HEK293 (cell line): Measurements from ENCODE around the gene IGIP.
A peak's percentile ranks its signal among the peaks of the same experiment; 100 is the strongest.

Source experiments
- ELK4 ChIP-seq: IDR thresholded peaks from 2 replicates; pipeline ENCODE4 v1.6.1; 2011; ENCODE audit warnings: mild to moderate bottlenecking, low read depth, low read length, borderline replicate concordance
- FEZF1 ChIP-seq: fragments of 450-650 bp; formaldehyde crosslinking; IDR thresholded peaks from 2 replicates; pipeline ENCODE4 v1.5.1; 2016; ENCODE audit warnings: missing biosample characterization, missing genetic modification characterization
- GLIS2 ChIP-seq: fragments of 450-650 bp; formaldehyde crosslinking; IDR thresholded peaks from 2 replicates; pipeline ENCODE4 v1.5.1; 2016; ENCODE audit warnings: missing biosample characterization, missing genetic modification characterization
- MEIS1 ChIP-seq: sonication (generic); formaldehyde crosslinking; IDR thresholded peaks from 2 replicates; pipeline ENCODE4 v1.8.1; 2022; ENCODE audit warnings: missing genetic modification reagents, mild to moderate bottlenecking, borderline replicate concordance
- PRDM2 ChIP-seq: fragments of 450-650 bp; formaldehyde crosslinking; IDR thresholded peaks from 2 replicates; pipeline ENCODE4 v1.5.1; 2016; ENCODE audit warnings: missing biosample characterization, missing genetic modification characterization, borderline replicate concordance
- RBAK ChIP-seq: fragments of 450-650 bp; formaldehyde crosslinking; IDR thresholded peaks from 2 replicates; pipeline ENCODE4 v1.5.1; 2016; ENCODE audit warnings: missing biosample characterization, missing genetic modification characterization
- SP7 ChIP-seq: fragments of 450-650 bp; formaldehyde crosslinking; IDR thresholded peaks from 2 replicates; pipeline ENCODE4 v1.5.1; 2016; ENCODE audit warnings: missing biosample characterization, missing genetic modification characterization
- ZBTB11 ChIP-seq: fragments of 450-650 bp; formaldehyde crosslinking; conservative IDR thresholded peaks from 2 replicates; pipeline ENCODE4 v1.5.1; 2016; ENCODE audit warnings: low read depth, missing biosample characterization, missing genetic modification characterization
- ZBTB7A ChIP-seq: fragments of 450-650 bp; formaldehyde crosslinking; IDR thresholded peaks from 2 replicates; pipeline ENCODE4 v1.5.1; 2016; ENCODE audit warnings: low read depth, missing biosample characterization, missing genetic modification characterization
- ZFP41 ChIP-seq: fragments of 450-650 bp; formaldehyde crosslinking; IDR thresholded peaks from 2 replicates; pipeline ENCODE4 v1.5.1; 2016; ENCODE audit warnings: missing biosample characterization, missing genetic modification characterization, borderline replicate concordance
- ZNF10 ChIP-seq: fragments of 450-650 bp; formaldehyde crosslinking; IDR thresholded peaks from 2 replicates; pipeline ENCODE4 v1.5.1; 2017; ENCODE audit warnings: missing biosample characterization, missing genetic modification characterization
- ZNF169 ChIP-seq: fragments of 450-650 bp; formaldehyde crosslinking; IDR thresholded peaks from 2 replicates; pipeline ENCODE4 v1.5.1; 2016; ENCODE audit warnings: missing biosample characterization, missing genetic modification characterization
- ZNF223 ChIP-seq: fragments of 450-650 bp; formaldehyde crosslinking; IDR thresholded peaks from 2 replicates; pipeline ENCODE4 v1.5.1; 2016; ENCODE audit warnings: missing biosample characterization, missing genetic modification characterization
- ZNF501 ChIP-seq: fragments of 450-650 bp; formaldehyde crosslinking; IDR thresholded peaks from 2 replicates; pipeline ENCODE4 v1.5.1; 2016; ENCODE audit warnings: missing biosample characterization, missing genetic modification characterization
- ZNF510 ChIP-seq: fragments of 450-650 bp; formaldehyde crosslinking; IDR thresholded peaks from 2 replicates; pipeline ENCODE4 v1.5.1; 2018; ENCODE audit warnings: mild to moderate bottlenecking, missing genetic modification characterization, missing biosample characterization; ENCODE audit not compliant: insufficient replicate concordance
- ZNF561 ChIP-seq: fragments of 450-650 bp; IDR thresholded peaks from 2 replicates; pipeline ENCODE4 v1.5.1; 2018; ENCODE audit warnings: missing biosample characterization, missing genetic modification characterization, borderline replicate concordance
- ZNF600 ChIP-seq: fragments of 450-650 bp; formaldehyde crosslinking; IDR thresholded peaks from 2 replicates; pipeline ENCODE4 v1.5.1; 2016; ENCODE audit warnings: missing biosample characterization, missing genetic modification characterization
- ZNF610 ChIP-seq: fragments of 450-650 bp; formaldehyde crosslinking; IDR thresholded peaks from 2 replicates; pipeline ENCODE4 v1.5.1; 2016; ENCODE audit warnings: missing biosample characterization, missing genetic modification characterization, borderline replicate concordance
- ZNF621 ChIP-seq: fragments of 450-650 bp; formaldehyde crosslinking; IDR thresholded peaks from 2 replicates; pipeline ENCODE4 v1.5.1; 2017; ENCODE audit warnings: missing biosample characterization, missing genetic modification characterization
- ZNF623 ChIP-seq: fragments of 450-650 bp; formaldehyde crosslinking; IDR thresholded peaks from 2 replicates; pipeline ENCODE4 v1.5.1; 2016; ENCODE audit warnings: missing biosample characterization, missing genetic modification characterization
- ZNF654 ChIP-seq: fragments of 450-650 bp; formaldehyde crosslinking; IDR thresholded peaks from 2 replicates; pipeline ENCODE4 v1.5.1; 2016; ENCODE audit warnings: low read depth, missing biosample characterization, missing genetic modification characterization
- ZNF692 ChIP-seq: fragments of 450-650 bp; formaldehyde crosslinking; IDR thresholded peaks from 2 replicates; pipeline ENCODE4 v1.5.1; 2016; ENCODE audit warnings: missing biosample characterization, missing genetic modification characterization
- ZNF704 ChIP-seq: fragments of 450-650 bp; formaldehyde crosslinking; IDR thresholded peaks from 2 replicates; pipeline ENCODE4 v1.5.1; 2016; ENCODE audit warnings: missing biosample characterization, missing genetic modification characterization
- ZSCAN16 ChIP-seq: fragments of 450-650 bp; formaldehyde crosslinking; IDR thresholded peaks from 2 replicates; pipeline ENCODE4 v1.5.1; 2016; ENCODE audit warnings: missing biosample characterization, missing genetic modification characterization
- ZSCAN18 ChIP-seq: fragments of 450-650 bp; formaldehyde crosslinking; IDR thresholded peaks from 2 replicates; pipeline ENCODE4 v1.5.1; 2016; ENCODE audit warnings: missing biosample characterization, missing genetic modification characterization

The IGIP gene

GRCh38 chr5:140109018-140109758 lies 16.5 kb upstream of the IGIP start (continued):
- TF ChIP-seq ZSCAN16 = no peak
- no peak for TF ChIP-seq RBAK (tag by site-specific recombination)
- TF ChIP-seq ZNF621 = no peak
- TF ChIP-seq ZNF223 (tag by site-specific recombination) = no peak
- no peak for TF ChIP-seq ZFP41 (tag by site-specific recombination)
- TF ChIP-seq ZNF610 = no peak
- 0 out of 2 replicates have a peak, but pooled peaks have one; percentile 3 for TF ChIP-seq ZNF692 (tag by site-specific recombination)
- no peak for TF ChIP-seq ZNF501 (tag by site-specific recombination)
- TF ChIP-seq FEZF1 (tag by site-specific recombination) = no peak
- peak; percentile 29; the same call in 1 of the 2 replicates for TF ChIP-seq SP7 (tag by site-specific recombination)
- TF ChIP-seq PRDM2 (tag by site-specific recombination) = no peak
- no peak for TF ChIP-seq ZNF704
- no peak for TF ChIP-seq ZNF561 (tag by site-specific recombination)
- TF ChIP-seq ZNF10 (tag by site-specific recombination) = no peak
- TF ChIP-seq ZNF600 (tag by site-specific recombination) = no peak
- no peak for TF ChIP-seq ZNF654 (tag by site-specific recombination)
- TF ChIP-seq ZNF623 (tag by site-specific recombination) = no peak
- no peak for TF ChIP-seq ELK4
- no peak for TF ChIP-seq ZNF510
- TF ChIP-seq MEIS1 (CRISPR knock-in tag) = no peak
- TF ChIP-seq GLIS2 (tag by site-specific recombination) = peak; percentile 13; the same call in 1 of the 2 replicates
- TF ChIP-seq ZSCAN18 = no peak
- TF ChIP-seq ZBTB7A (tag by site-specific recombination) = peak; percentile 50; the same call in 1 of the 2 replicates
- peak; percentile 43; the same call in 1 of the 2 replicates for TF ChIP-seq ZBTB11 (tag by site-specific recombination)
- TF ChIP-seq ZNF169 = no peak
